Ishikawa (cell line): ENCODE data around the gene CKM.

ENCODE experiments used
- EGR1 ChIP-seq: IDR thresholded peaks from 2 replicates; pipeline ENCODE4 v1.6.1; 2012
- EP300 ChIP-seq: IDR thresholded peaks from 2 replicates; pipeline ENCODE4 v1.6.1; 2012; ENCODE audit warnings: borderline replicate concordance
- RAD21 ChIP-seq: IDR thresholded peaks from 2 replicates; pipeline ENCODE4 v1.6.1; 2012; ENCODE audit warnings: low read depth
- TAF1 ChIP-seq: IDR thresholded peaks from 2 replicates; pipeline ENCODE4 v1.6.1; 2012; ENCODE audit warnings: low read depth, mild to moderate bottlenecking
- YY1 ChIP-seq: IDR thresholded peaks from 2 replicates; pipeline ENCODE4 v1.6.1; 2012; ENCODE audit warnings: low read depth

- TF ChIP-seq EP300 (no peak), YY1 (no peak), TAF1 (no peak), RAD21 (no peak), EGR1 (no peak)
Observed at GRCh38 chr19:45279587-45280192, 43.0 kb downstream of the CKM start.
